K562 (cell line): ENCODE measurements around the gene ADAM30. TPM values are rescaled to one million over a fixed set of nuclear protein-coding genes. Genes with fewer than 3 reads are reported as not detected.

Source experiments
- ATAC-seq: fragments of 200-7000 bp; cut with Tn5 transposase; 3 replicates; pipeline ENCODE4 v1.9.1; 2020; ENCODE audit warnings: moderate library complexity
- BruUV-seq: library from RNA; stranded (reverse); fragments of 400-500 nt; replicated peaks from 2 replicates; lab custom pipeline; 2021; lab: Mats Ljungman, UMichigan
- CTCF ChIA-PET: fragments of 300-600 bp; formaldehyde crosslinking; extraction: SDS; loops from one replicate; lab custom pipeline; 2021; ENCODE audit warnings: low intra/inter-chr PET ratio; lab: Yijun Ruan, JAX
- POLR2A ChIA-PET: fragments of 300-600, 350-650 bp; sonication (Branson Sonifier 250); formaldehyde crosslinking; extraction: SDS; loops from one replicate; lab custom pipeline; 2021; ENCODE audit warnings: antibody characterized with exemption, inconsistent platforms; lab: Yijun Ruan, JAX
- DNase-seq, 4 experiments: peaks; one replicate each; pipeline versions ENCODE4 v3.0.0 to v3.0.0-alpha.2; 2011 to 2018; ENCODE audit warnings: low spot score in 3 of 4, mixed read lengths in 3 of 4; ENCODE audit errors: extremely low read depth in 1 of 4
- FAIRE-seq: peaks from 2 replicates; lab custom pipeline; 2011; peaks lifted over from hg19 to GRCh38; lab: Jason Lieb, UNC
- H2AFZ ChIP-seq: 2 replicates; pipeline ENCODE4 v1.6.0; 2011; ENCODE audit warnings: low read depth, low read length, control low read depth, inconsistent platforms
- H3K27ac ChIP-seq: fragments of 200-600 bp; 3 replicates; pipeline ENCODE4 v1.8.0; 2011; ENCODE audit warnings: low read depth, mild to moderate bottlenecking, control low read depth, inconsistent platforms, low read length, moderate library complexity, mixed read lengths; ENCODE audit errors: extremely low read depth
- H3K27me3 ChIP-seq, 2 experiments: fragments of 300-600 bp in 1 of 2; 2 replicates in 1 of 2; 3 replicates in 1 of 2; pipeline versions ENCODE4 v1.6.0 to v1.8.0; 2011; ENCODE audit warnings: inconsistent platforms in 2 of 2, low read length in 2 of 2, mild to moderate bottlenecking in 1 of 2, mixed read lengths in 1 of 2, moderate library complexity in 1 of 2; ENCODE audit not compliant: control insufficient read depth in 2 of 2, insufficient read depth in 2 of 2
- H3K36me3 ChIP-seq: fragments of 300-600 bp; 3 replicates; pipeline ENCODE4 v1.8.0; 2011; ENCODE audit warnings: mild to moderate bottlenecking, low read length, inconsistent platforms; ENCODE audit not compliant: control insufficient read depth, insufficient read depth
- H3K4me1 ChIP-seq, 2 experiments: fragments of 200-600 bp in 1 of 2; replicated peaks in 1 of 2; 2 replicates in 1 of 2; 3 replicates in 1 of 2; pipeline versions ENCODE4 v1.5.1 to v1.8.0; 2011; ENCODE audit warnings: inconsistent platforms in 2 of 2, low read length in 2 of 2, mild to moderate bottlenecking in 1 of 2, mixed read lengths in 1 of 2, moderate library complexity in 1 of 2; ENCODE audit not compliant: control insufficient read depth in 2 of 2, insufficient read depth in 2 of 2
- H3K4me2 ChIP-seq: 2 replicates; pipeline ENCODE4 v1.6.1; 2011; ENCODE audit warnings: low read length, control low read depth, inconsistent platforms, mixed read lengths; ENCODE audit not compliant: insufficient read depth
- H3K4me3 ChIP-seq: fragments of 200-600 bp; sonication (generic), shearing (Covaris generic); 2 replicates; pipeline ENCODE4 v1.5.1; 2016; ENCODE audit warnings: control low read depth, inconsistent platforms
- H3K79me2 ChIP-seq: fragments of 200-600 bp; 3 replicates; pipeline ENCODE4 v1.8.0; 2011; ENCODE audit warnings: low read length, inconsistent platforms; ENCODE audit not compliant: control insufficient read depth, insufficient read depth
- H3K9ac ChIP-seq, 2 experiments: 2 replicates each; pipeline versions ENCODE4 v1.6.0 to v1.6.1; 2011; ENCODE audit warnings: low read depth in 2 of 2, low read length in 2 of 2, control low read depth in 1 of 2, inconsistent platforms in 1 of 2, mild to moderate bottlenecking in 1 of 2, mixed read lengths in 1 of 2; ENCODE audit not compliant: insufficient read depth in 1 of 2
- H3K9me1 ChIP-seq: one replicate; pipeline ENCODE4 v1.6.0; 2011; ENCODE audit warnings: inconsistent platforms, mild to moderate bottlenecking, low read length, moderate library complexity; ENCODE audit not compliant: control insufficient read depth, insufficient read depth
- H3K9me3 ChIP-seq: replicated peaks from 2 replicates; pipeline ENCODE4 v1.5.1; 2011; ENCODE audit warnings: low read depth, low read length, inconsistent platforms; ENCODE audit not compliant: control insufficient read depth, insufficient read depth
- H4K20me1 ChIP-seq: replicated peaks from 2 replicates; pipeline ENCODE4 v1.6.1; 2011; ENCODE audit warnings: low read length, inconsistent platforms, mixed read lengths; ENCODE audit not compliant: control insufficient read depth, insufficient read depth
- SNAPC5 ChIP-seq: fragments of 250-450 bp; sonication (Bioruptor Pico); IDR thresholded peaks from 2 replicates; pipeline ENCODE4 v1.8.0; 2021; ENCODE audit warnings: moderate library complexity, mild to moderate bottlenecking, inconsistent platforms
- ZBTB40 ChIP-seq, 2 experiments: fragments of 450-650 bp in 1 of 2; sonication (generic) in 1 of 2; formaldehyde crosslinking in 1 of 2; IDR thresholded peaks; 2 replicates each; pipeline versions ENCODE4 v1.7.1 to v1.9.0; 2016 to 2022; ENCODE audit warnings: inconsistent platforms in 1 of 2, mild to moderate bottlenecking in 1 of 2, missing genetic modification reagents in 1 of 2
- WGBS: fragments of 100-300 bp; shearing (Covaris generic); methylation state at CpG from one replicate; pipeline ENCODE4 v1.1.6; 2016; ENCODE audit warnings: low coverage, mixed read lengths; ENCODE audit not compliant: insufficient coverage; ENCODE audit errors: missing lambda C conversion rate; 5-methylcytosine and 5-hydroxymethylcytosine counted together
- in situ Hi-C: fragments of 300-500 bp; cut with MboI; formaldehyde crosslinking; loops from 4 replicates; pipeline ENCODE4 v1.15.0; 2018; ENCODE audit warnings: inconsistent platforms, mixed read lengths
- intact Hi-C: fragments of 100-400 bp; cut with micrococcal nuclease; formaldehyde crosslinking; loops from 2 replicates; pipeline ENCODE4 v1.14.2; 2022
- polyA plus RNA-seq, 8 experiments: library from polyadenylated mRNA; depleted of rRNA in 4 of 8; stranded (reverse) in 5 of 8; unstranded in 3 of 8; fragments of >200 nt; fragmentation: Nextera tagmentation in 2 of 8; fragmentation: Illumina TruSeq in 1 of 8; extraction: Ambion mirVana in 2 of 8; extraction: Trizol in 1 of 8; gene quantifications; 2 replicates each; pipeline versions ENCODE4 v1.2.1 to v1.2.3, GENCODE V29; 2011 to 2014; ENCODE audit warnings: inconsistent platforms in 1 of 8, missing spikeins in 1 of 8
- total RNA-seq, 7 experiments: library from RNA; depleted of rRNA in 6 of 7; stranded (reverse); fragments of >200 nt in 6 of 7; fragmentation: Illumina TruSeq in 2 of 7; extraction: Trizol in 2 of 7; gene quantifications; 2 replicates each; pipeline versions ENCODE4 v1.2.1 to v1.2.3, GENCODE V29; 2011 to 2021; ENCODE audit warnings: low replicate concordance in 1 of 7

Gene ADAM30
- total and polyA plus RNA-seq, 9 of the 15 experiments (the other 6 are each of a cell fraction or from before 2014, with no cell fraction given) = not detected

- Histone ChIP-seq H3K4me3 (no peak overlapping the region), H4K20me1 (no peaks in the 10 kb centered on the region), H2AFZ (no peak overlapping the region)
- TF ChIP-seq SNAPC5 (CRISPR knock-in tag) = no peak
- TF ChIP-seq ZBTB40 (IDR thresholded peaks at IDR 0.05) = no peak
- TF ChIP-seq ZBTB40 (CRISPR knock-in tag; IDR thresholded peaks at IDR 0.05) = no peak
- TF ChIP-seq, all 486 proteins: peak for 0
- peaks cover 30 to 35% of the 10 kb centered on the region in 2 experiments for H3K27me3 ChIP-seq
- no peaks in the 10 kb centered on the region for H3K79me2 ChIP-seq
- in situ Hi-C loops = no loop called here
- H3K9me3 ChIP-seq = no peaks in the 10 kb centered on the region
- no peak for ATAC-seq
- no peak for DNase-seq
- no peaks in the 10 kb centered on the region for H3K9me1 ChIP-seq
- WGBS = 0% methylated on average over 4 of the region's 4 CpGs
- no TSS peak for BruUV-seq
- no peak overlapping the region for H3K9ac ChIP-seq
- intact Hi-C loops = no loop called here
- H3K36me3 ChIP-seq = no peaks in the 10 kb centered on the region
- peaks cover 0 to 3% of the 10 kb centered on the region in 2 experiments; a peak in 1 of 5 replicates for H3K4me1 ChIP-seq
- CTCF ChIA-PET = no interaction called here
- POLR2A ChIA-PET = no interaction called here
- no peak overlapping the region for H3K27ac ChIP-seq
- no peak overlapping the region for H3K4me2 ChIP-seq
- no peak for FAIRE-seq
These were observed 1.2 kb downstream of the ADAM30 start for GRCh38 chr1:119895102-119895501.
